ENCODE measurements around the gene RPRM. TPM values are rescaled to one million over a fixed set of nuclear protein-coding genes. Genes with fewer than 3 reads are reported as not detected.

Gene RPRM
- total RNA-seq, 2 experiments from 2014 or later = 0.20 to 0.23 TPM

DNA sequence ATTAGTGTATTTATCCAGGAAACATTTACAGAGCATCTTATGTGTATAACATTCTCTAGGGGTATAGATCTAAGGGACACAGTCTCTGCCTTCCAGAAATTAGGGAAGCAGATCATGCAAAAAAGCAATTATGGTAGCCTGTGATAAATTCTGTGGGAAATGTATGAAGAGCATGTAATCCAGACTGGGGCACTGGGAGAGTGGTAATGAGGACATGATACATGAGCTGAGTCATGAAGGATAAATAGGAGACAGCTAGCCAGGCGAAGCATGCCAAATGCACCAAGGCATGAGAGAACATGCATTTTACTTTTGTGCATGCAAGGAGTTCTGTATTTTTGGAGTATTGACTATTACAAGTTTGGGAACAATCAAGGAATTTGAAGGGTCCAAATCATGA, 8.9 kb upstream of the RPRM start:
- peaks cover 9% of the 10 kb centered on the region for H3K27me3 Mint-ChIP-seq
- ChIA-PET POLR2A (no interaction called here), CTCF (interaction anchor here (1.3 kb wide), 1 partner anchor 8 kb away, joined by 4 read pairs; no protein-coding TSS in a partner anchor)
- ATAC-seq (no peak), DNase-seq (no peak)
- H3K4me3 Mint-ChIP-seq = no peak overlapping the region
- H3K27ac Mint-ChIP-seq = no peak overlapping the region
- H3K36me3 Mint-ChIP-seq (ENCODE audit: low read depth) = no peaks in the 10 kb centered on the region
- intact Hi-C loops (cut with micrococcal nuclease) = no loop called here
- H3K4me1 Mint-ChIP-seq (ENCODE audit: low read depth) = no peaks in the 10 kb centered on the region
- TF ChIP-seq, protein P1, sequence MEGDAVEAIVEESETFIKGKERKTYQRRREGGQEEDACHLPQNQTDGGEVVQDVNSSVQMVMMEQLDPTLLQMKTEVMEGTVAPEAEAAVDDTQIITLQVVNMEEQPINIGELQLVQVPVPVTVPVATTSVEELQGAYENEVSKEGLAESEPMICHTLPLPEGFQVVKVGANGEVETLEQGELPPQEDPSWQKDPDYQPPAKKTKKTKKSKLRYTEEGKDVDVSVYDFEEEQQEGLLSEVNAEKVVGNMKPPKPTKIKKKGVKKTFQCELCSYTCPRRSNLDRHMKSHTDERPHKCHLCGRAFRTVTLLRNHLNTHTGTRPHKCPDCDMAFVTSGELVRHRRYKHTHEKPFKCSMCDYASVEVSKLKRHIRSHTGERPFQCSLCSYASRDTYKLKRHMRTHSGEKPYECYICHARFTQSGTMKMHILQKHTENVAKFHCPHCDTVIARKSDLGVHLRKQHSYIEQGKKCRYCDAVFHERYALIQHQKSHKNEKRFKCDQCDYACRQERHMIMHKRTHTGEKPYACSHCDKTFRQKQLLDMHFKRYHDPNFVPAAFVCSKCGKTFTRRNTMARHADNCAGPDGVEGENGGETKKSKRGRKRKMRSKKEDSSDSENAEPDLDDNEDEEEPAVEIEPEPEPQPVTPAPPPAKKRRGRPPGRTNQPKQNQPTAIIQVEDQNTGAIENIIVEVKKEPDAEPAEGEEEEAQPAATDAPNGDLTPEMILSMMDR (IDR thresholded peaks at IDR 0.05) = no peak
- no peaks in the 10 kb centered on the region for H3K9me3 Mint-ChIP-seq

- H3K36me3 Mint-ChIP-seq (ENCODE audit: low read depth) = no peaks in the 10 kb centered on the region
- DNase-seq (no peak), ATAC-seq (no peak)
- peak overlapping the region; percentile 58 for H3K4me3 Mint-ChIP-seq
- TF ChIP-seq, protein P1 (IDR thresholded peaks at IDR 0.05) = no peak
- peaks cover 19% of the 10 kb centered on the region for H3K4me1 Mint-ChIP-seq (ENCODE audit: low read depth)
- H3K27me3 Mint-ChIP-seq = peaks cover 63% of the 10 kb centered on the region
- CTCF ChIA-PET = interaction anchor here (0.7 to 1.6 kb wide), 7 partner anchors 7 to 1521 kb away, joined by 3 to 8 read pairs (median 3); no protein-coding TSS in a partner anchor
- POLR2A ChIA-PET = no interaction called here
- intact Hi-C loops (cut with micrococcal nuclease) = no loop called here
- H3K27ac Mint-ChIP-seq = no peak overlapping the region
- H3K9me3 Mint-ChIP-seq = no peaks in the 10 kb centered on the region
These were observed 1.0 kb upstream of the RPRM start for GRCh38 chr2:153479573-153479972.

DNA sequence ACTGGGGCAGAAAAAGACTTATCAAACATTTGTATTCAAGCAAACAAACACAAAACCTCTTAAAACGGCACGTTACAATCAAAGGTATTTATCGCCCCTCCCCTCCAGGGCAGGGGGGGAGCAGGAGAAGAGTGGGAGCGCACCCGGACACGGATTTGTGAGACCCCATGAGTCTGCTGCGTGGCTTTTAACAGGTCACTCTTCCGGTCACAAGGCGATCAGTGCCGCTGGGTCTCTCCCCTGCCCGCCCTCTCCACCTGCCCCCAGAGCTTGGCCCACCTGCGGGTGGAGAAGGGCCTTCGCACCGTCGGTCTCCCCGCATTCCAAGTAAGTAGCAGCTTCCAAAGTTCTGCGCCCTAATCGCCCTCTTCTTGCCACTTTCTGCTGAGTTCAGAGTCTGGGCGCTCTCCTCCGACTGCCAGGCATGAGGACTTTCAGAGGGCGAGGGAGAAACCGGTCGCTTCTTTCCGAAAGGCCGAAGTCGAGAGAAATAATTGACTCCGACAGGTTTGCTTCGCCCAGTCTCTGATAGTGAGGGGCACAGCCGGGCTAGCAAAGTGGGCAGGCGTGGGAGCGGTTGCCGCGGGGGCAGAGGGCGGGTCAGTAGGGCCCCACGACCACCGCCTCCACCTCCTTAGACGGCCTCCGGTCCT, 800 bp downstream of the RPRM start:
- H3K27me3 Mint-ChIP-seq = peaks cover 63% of the 10 kb centered on the region
- H3K4me1 Mint-ChIP-seq (ENCODE audit: low read depth) = peaks cover 19% of the 10 kb centered on the region
- intact Hi-C loops (cut with micrococcal nuclease) = no loop called here
- ChIA-PET POLR2A (no interaction called here), CTCF (no interaction called here)
- no peaks in the 10 kb centered on the region for H3K36me3 Mint-ChIP-seq (ENCODE audit: low read depth)
- DNase-seq = peak; percentile 4
- no peak overlapping the region for H3K27ac Mint-ChIP-seq
- peak overlapping the region; percentile 58 for H3K4me3 Mint-ChIP-seq
- TF ChIP-seq, protein P1 (IDR thresholded peaks at IDR 0.05) = no peak
- ATAC-seq = no peak
- no peaks in the 10 kb centered on the region for H3K9me3 Mint-ChIP-seq

DNA sequence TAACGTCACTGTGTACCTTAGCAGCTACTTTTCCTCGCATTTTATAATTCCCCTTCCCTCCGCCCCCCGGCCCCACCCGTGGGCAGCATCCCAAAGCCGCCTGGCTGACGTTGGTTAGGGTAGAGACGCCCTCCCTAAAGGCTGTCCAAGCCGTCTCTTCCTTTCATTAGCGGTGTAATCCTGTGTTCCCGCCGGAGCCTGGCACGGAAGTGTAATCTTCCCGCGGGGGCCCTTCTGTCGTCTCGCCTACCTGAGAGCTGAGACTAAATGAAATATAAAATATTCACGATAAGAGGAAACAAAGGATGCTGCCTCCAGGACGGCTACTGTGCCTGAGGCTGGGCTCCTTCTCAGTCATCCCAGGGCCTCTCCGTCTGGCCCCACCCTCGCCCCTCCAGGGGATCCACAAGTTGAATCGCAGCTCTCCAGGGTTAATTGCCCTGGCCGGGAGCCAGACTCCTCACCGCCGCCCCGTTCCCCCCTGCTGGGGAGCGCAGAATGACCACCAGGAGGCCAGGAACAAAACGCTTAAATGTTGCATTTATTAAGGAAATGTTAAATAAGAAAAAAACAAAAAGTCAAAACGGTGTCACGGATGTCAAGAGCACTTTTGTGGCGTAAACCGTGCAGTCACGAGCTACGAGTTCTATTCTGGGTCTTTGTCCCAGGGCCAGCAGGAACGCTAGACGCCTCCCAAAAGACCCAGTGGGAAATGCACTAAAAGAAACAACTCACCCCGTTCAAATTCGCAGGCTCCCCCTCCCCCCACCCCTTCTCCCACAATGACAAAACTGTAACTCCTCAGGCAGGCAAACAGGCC, 1.5 kb downstream of the RPRM start:
- Mint-ChIP-seq H3K27ac (no peak overlapping the region), H3K4me3 (peak overlapping the region; percentile 21), H3K4me1 (ENCODE audit: low read depth) (peaks cover 19% of the 10 kb centered on the region), H3K9me3 (no peaks in the 10 kb centered on the region), H3K36me3 (ENCODE audit: low read depth) (no peaks in the 10 kb centered on the region), H3K27me3 (peaks cover 60% of the 10 kb centered on the region)
- intact Hi-C loops (cut with micrococcal nuclease) = no loop called here
- CTCF ChIA-PET = interaction anchor here (0.6 kb wide), 1 partner anchor 314 kb away, joined by 3 read pairs; no protein-coding TSS in a partner anchor
- ATAC-seq = no peak
- TF ChIP-seq, protein P1 (IDR thresholded peaks at IDR 0.05) = no peak
- POLR2A ChIA-PET = no interaction called here
- no peak for DNase-seq

- DNase-seq = no peak
- intact Hi-C loops (cut with micrococcal nuclease) = no loop called here
- Mint-ChIP-seq H3K4me3 (no peak overlapping the region), H3K27ac (no peak overlapping the region), H3K4me1 (ENCODE audit: low read depth) (peaks cover 19% of the 10 kb centered on the region), H3K36me3 (ENCODE audit: low read depth) (no peaks in the 10 kb centered on the region), H3K27me3 (peaks cover 59% of the 10 kb centered on the region), H3K9me3 (no peaks in the 10 kb centered on the region)
- ATAC-seq = no peak
- TF ChIP-seq, protein P1 (IDR thresholded peaks at IDR 0.05) = no peak
- POLR2A ChIA-PET = no interaction called here
- CTCF ChIA-PET = interaction anchor here (0.6 kb wide), 1 partner anchor 313 kb away, joined by 3 read pairs; no protein-coding TSS in a partner anchor
These were observed 2.1 kb downstream of the RPRM start for GRCh38 chr2:153476491-153476815.
